ENCODE data around the gene MAP3K1.

MAP3K1 gene

DNA sequence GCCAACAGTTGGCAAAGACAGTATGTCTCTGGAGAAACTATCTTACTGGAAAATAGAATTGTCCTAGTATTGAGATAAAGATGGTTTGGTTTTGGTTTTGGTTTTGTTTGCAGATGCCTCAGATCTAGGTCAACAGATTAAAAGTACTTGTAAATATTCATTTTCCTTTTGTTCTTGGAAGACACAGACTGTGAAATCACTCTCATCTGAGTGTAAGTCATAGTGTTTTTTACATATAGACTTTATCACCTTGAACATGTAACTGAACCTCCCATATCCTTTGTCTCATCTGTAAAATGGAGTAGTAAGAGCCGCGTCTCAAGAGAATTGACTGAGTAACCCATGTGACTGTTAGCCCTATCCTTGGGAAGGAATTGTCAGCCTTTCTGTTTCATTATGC is 34.3 kb downstream of the MAP3K1 start:
- peak; percentile 30 for DNase-seq (ENCODE audit: low spot score)

DNA sequence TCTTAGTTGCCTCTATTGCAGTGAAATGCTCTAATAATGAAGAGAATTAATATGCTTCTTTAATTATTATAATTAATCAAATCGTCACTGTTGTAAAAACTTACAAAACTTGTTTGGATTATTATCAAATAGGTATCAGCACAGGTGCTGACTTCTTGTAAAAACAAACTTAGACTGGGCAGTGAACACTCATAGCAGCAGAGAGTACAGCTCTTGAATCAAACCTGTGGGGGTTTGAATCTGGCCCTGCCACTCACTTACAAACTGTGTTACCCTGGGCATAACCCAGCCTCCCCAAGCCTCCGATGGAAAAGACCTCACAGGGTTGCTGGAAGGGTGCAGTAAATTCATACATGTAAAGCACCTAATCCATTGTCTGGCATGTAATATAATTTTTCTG is 35.1 kb downstream of the MAP3K1 start:
- no peak for DNase-seq (ENCODE audit: low spot score)

DNA sequence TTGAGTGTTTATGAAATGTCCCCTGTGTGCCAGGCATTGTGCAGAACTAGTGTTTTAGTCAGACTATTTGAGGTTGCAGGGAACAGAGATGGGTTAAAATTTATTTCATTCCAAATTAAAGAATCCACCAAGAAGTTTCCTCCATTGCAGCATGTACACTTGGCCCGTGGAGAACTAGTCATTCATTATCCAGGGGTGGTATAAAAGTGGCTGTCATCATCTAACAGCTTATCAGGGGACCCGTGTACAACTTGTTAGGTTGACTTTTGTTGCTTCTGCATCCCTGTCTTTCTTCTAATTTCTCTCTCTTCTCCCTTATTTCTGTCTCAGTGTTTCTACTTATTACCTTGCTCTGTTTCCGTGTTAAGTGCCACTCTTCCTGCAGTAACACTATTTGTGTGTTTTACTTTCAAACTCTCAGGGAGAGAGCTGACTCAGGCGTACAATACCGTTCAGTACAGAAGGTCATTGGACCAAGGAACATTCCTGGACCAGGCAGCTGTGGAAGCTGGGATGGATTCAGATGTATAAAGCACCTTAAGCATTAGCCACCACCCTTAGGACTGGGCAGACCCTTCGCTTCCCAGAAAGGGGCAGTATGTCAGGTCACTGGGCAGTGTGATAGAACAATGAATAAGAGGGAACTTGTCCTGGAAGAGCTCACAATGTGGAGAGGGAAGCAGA is 36.1 kb downstream of the MAP3K1 start:
- DNase-seq (ENCODE audit: low spot score), result no peak

DNA sequence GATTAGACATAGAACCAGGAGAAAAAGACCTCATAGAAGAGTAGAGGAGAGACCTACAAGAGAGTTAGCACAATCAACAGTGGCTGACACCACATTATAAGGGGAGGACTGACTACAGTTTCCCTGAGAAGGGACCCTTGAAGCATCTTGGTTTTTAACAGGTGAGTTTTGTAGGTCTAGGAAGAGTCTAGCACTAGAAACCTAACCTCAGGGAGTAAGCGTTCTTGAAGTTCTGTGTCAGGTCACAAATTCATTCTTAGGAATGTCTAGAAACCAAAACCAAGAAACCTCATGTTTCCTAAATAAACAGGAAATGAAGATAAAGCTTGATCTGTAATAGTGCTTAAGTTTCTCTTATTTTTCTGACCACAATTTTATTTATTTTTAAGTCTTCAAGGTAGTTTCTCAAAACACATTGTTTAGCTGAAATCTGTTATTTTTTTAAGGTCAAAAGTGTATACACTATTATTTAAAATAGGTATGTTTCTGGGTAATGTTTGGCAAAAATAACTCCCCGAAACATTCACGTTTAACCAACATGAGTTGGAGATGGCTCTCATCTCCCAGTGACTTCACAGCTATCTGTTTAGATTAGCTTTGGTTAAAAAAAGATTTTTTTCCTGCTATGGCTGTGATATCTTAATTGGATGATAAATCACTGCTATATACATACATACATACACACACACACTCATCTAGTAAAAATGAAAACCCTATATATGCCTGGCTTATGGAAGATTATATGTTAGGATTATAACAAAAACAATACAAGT is 37.1 kb downstream of the MAP3K1 start:
- DNase-seq (ENCODE audit: low spot score), result peak; percentile 46

DNA sequence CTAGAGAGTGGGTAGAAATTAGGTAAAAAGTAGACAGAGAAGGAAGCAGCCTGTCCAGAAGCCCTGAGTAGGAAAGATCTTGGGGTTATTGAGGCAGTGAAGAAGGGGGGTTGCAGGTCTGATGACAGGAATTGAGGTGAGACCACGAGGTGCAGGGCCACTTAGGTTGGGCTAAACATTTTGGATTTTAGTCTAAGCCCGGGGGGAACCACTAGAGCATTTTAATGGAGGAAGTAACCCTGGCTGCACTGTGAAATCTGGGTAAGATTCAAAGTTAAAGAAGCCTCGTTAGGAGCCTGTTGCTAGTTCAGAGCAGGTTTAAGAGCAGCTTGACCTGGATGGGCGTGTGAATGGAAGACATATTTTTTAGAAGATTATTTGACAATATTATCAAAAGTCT is 38.3 kb downstream of the MAP3K1 start:
- DNase-seq (ENCODE audit: low spot score), result no peak

DNA sequence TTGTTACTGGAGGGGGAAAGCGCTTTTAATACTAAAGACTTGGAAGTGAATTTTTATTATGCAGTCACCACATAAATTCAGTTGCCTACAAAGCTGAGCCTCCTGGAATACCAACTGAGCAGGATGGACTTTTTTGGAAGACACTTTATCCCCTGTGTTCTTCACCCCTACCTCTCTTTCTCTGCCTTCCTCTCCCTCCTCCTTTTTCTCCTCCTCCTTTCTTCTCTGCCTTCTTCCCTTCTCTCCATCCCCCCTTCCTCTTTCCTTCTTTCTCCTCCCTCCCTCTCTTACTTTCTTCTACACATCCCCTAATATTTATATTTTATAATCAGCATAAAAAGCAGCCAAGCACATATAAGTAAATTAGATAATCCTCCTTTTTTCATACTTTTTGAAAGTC is 39.6 kb downstream of the MAP3K1 start:
- DNase-seq (ENCODE audit: low spot score), result no peak

DNA sequence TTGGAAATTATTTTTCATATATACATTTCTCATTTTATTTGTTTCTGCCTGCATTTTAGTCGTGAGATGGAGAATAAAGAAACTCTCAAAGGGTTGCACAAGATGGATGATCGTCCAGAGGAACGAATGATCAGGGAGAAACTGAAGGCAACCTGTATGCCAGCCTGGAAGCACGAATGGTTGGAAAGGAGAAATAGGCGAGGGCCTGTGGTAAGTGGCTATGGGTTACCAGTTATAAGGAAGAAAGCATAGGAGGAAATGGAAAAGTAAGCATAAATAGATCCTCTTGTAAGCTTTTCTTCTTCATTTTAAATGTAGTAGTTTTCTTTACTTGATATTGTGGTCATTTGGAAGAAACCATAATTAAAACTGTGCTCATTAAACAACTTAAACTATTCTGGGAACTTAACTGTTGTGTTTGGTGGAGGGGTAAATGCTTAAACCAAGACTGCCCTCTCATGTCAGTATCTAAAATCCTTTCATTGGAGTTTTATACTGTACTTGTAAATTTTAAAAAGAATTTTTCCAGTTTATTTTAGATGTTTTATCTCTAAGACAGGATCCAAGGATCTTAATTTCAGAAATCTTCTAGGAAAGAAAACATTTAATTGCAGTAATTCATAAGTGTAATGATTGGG is 41.3 kb downstream of the MAP3K1 start:
- DNase-seq (ENCODE audit: low spot score), result no peak

DNA sequence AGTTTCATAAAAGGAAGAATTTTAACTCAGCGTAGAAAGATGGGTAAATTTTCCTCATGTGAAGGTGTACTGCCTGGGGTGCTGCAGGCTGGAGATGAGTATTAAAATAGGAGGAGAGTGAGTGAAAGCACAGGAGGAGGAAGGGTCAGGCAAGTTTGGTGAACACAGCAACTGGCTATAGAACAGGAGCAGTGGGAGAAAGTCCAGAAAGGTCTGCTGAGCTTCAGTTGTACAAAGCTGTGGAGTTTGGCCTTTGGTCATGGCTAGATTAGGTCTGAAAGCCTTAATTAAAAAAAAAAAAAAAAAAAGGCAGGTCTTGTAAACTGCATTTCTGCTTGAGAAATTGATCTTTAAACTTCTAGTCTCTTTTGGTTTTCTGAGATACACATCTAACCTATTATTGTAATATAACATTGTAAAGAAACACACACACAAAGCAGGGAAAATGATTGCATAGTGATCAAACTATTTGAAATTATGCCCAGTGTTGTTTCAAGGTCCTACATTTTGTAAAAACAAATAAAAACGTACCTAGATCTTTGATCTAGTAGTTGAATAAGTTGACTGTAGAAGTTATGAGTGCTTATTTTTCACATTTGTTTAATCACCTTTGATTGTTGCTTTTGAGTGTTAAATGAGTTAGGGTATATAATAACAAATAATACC is 43.6 kb downstream of the MAP3K1 start:
- DNase-seq (ENCODE audit: low spot score), result no peak

DNA sequence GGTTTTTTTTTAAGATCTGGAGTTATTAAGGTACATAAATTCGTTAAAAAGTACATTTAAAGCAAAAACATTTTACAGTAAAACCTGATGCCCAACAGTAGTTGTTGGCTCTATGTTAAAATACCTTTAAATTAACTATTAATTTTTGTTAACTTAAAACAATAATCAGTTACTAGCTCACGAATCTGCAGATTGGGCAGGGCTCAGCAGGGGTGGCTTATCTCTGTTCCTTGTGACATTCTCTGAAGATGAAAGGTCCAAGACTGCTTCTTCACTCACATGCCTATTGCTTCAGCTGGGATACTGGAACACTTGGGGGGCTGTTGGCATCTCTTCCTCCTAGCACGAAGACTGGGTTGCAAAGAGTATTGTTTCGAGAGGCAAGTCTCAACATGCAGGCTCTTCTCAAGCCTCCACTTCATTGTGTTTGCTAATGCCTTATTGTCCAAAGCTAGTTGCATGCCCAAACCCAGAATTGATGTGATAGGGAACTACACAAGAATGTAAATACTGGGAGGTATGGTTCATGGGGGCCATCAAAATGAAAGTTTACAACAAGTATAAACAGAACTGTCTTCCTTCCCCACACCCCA is 46.6 kb downstream of the MAP3K1 start:
- no peak for DNase-seq (ENCODE audit: low spot score)

DNA sequence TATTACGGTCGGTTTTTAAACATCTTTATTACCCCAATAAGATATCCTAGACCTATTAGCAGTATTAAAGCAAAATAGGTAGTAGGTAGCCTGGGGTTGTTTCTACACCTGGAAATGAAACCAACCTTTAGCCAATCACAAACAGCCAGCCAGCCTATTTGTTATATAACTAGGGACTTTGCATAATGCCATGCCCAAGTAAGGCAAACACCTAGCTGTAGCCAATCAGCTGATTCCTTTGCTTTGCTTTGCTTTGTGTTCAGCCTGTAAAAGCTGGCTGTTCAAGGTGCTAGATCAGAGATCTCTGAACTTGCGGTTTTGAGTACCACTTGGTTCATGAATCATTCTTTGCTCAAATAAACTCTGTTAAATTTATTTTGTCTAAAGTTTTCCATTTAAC is 47.6 kb downstream of the MAP3K1 start:
- no peak for DNase-seq (ENCODE audit: low spot score)

DNA sequence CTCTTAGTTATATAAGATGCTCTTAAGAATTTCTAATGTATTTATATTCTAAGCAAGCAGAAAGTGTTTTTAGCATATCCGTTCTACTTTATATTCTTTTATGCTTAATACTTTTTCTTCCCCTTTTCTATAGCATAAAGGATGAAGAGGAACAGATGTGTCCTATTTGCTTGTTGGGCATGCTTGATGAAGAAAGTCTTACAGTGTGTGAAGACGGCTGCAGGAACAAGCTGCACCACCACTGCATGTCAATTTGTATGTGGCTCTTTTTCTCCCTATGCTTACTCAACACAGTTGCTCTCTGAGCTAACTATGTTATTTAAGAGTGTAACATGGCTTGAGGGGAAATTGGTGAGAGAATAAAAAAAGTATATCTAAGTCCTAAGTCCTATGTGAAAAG is 56.4 kb downstream of the MAP3K1 start:
- no peak for DNase-seq (ENCODE audit: low spot score)

DNA sequence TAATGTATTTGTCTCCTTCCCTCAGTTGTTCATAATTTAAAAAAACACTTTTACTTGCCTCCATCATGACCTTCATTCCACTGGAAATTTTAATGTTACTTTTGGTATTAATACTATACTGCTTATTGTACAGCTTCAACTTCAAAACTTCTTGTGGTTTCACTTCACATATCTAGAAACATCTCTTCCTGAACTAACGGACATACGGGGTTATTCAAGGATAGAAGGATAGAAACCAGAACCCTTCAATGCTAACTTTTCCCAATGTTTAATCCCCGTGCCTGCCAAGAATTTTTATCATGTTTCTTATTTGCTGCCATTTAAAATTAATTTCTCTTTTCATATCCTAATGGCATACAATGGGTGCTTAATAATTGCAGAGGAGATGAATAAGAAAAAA is 57.7 kb downstream of the MAP3K1 start:
- DNase-seq (ENCODE audit: low spot score), result no peak

DNA sequence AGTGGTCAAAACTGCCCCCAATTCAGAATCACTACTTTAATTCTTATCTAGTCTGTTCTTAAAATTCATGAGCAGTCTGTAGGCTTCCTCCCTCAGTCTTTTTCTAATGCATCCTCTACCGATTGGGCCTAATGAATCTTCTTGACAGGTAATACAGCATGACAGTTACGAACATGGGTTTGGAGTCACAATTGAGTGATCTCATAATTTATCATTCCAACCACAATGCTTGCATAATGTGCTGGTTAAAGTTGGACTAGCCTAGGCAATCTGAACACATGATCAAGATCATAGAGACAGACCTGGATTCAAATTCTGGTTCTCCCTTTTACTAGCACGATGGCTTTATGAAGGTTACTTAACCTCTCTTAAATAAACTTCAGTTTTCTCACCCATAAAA is 61.0 kb downstream of the MAP3K1 start:
- no peak for DNase-seq (ENCODE audit: low spot score)

DNA sequence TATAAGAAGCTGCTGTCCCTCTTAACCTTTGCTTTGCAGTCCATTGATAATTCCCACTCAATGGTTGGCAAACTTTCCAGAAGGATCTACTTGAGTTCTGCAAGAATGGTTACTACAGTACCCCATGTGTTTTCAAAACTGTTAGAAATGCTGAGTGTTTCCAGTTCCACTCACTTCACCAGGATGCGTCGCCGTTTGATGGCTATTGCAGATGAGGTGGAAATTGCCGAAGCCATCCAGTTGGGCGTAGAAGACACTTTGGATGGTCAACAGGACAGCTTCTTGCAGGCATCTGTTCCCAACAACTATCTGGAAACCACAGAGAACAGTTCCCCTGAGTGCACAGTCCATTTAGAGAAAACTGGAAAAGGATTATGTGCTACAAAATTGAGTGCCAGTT is 66.2 kb downstream of the MAP3K1 start:
- DNase-seq (ENCODE audit: low spot score), result no peak

DNA sequence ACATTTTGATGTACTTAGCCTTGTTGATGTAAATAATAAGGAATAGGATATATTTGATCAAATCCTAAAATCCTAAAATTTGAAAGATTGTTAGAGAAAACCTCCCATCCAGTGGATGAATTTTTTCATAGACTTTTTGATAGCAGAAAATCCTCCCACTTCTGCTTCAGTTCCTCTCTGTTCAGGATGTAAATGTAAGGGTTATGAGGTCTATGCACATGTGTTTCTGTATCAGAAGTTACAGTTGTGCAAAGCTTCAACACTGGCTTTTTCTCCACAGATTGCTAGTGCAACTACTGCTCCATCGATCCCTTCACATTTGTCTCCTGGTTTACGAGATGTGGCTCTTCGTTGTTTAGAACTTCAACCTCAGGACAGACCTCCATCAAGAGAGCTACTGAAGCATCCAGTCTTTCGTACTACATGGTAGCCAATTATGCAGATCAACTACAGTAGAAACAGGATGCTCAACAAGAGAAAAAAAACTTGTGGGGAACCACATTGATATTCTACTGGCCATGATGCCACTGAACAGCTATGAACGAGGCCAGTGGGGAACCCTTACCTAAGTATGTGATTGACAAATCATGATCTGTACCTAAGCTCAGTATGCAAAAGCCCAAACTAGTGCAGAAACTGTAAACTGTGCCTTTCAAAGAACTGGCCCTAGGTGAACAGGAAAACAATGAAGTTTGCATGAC is 78.1 kb downstream of the MAP3K1 start:
- DNase-seq (ENCODE audit: low spot score), result no peak

DNA sequence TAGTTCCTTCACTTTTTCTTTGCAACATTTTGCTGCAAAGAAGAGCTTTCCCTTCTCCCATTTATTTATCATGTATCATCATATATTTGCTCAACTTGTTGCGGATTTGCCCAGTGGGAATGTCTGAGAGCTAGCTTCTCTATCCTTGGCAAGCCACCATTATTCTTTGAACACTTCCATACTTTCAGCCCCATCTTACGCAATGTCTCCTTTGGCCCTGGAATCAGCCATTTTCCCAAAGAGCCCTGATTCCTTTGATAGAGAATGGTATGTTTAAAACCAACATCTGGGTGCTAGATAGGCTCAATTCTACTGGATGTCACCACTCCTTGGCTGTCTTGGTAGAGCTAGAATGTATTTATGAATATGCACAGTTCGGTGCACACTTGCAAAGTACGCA is 81.4 kb downstream of the MAP3K1 start:
- no peak for DNase-seq (ENCODE audit: low spot score)

DNA sequence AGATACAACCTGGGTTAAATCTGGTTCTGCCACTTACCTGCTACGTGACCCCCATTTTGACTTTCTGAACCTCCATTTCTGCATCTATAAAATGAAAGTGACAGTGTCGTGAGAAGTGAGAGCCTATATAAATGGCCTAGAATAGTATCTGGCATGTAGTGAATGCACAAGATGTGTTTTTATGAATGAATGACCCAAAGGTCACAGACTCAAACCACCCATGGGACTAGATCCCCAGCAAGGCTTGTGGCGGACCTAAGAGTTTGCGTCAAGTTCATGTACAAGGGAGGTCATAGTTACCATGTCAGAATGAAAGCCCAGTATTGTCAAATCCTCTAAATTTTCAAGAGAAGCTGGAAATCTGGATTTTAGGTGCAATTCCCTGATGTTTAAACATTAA is 82.9 kb downstream of the MAP3K1 start:
- no peak for DNase-seq (ENCODE audit: low spot score)

DNA sequence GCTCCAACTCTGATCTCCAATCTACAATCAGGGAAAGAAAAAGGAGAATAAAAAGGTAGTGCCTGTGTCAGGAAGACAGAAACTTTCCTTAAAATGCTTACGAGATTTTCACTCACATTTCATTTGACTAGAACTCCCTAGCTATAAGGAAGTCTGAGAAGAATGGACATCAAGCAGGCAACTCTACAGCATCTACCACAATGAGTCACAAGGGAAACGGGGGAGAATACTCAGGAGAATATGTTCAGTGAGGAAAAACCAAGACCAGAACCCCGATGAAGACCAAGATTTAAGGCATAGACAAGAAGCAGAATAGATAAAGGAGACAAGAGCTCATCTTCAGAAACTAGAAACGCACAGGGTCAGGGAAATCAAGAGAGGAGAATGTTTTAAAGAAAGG is 85.0 kb downstream of the MAP3K1 start:
- no peak for DNase-seq (ENCODE audit: low spot score)

DNA sequence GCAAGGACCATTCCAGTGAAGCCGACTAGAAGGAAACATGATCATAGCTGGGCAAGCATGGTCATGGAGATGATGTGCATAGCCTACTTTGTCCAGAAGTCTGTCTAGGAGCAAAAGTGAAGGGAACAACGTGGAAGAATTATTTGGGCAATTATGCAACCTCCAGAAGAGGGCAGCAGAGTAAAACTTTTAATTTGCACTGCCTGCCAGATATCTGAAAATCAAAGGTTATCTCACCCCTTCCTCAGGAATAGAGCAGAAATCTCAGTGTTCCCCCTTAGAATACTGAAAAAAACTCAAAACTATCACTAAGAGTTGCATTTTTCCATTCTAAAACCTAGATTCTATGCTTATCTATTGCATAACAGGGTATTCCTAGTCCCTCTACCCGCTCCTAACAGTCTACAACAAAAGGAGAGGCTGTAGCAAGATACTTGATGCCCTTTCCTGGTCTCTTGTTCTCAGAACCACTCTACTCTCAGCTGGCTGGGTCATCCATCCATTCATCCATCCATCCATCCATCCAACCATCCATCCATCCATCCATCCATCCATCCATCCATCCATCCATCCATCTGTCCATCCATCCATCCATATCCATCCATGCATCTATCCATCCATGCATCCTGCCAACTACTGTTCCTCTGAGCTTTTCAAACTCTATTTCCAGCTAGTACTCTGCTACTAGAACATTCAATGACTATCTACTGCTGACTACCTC is 85.7 kb downstream of the MAP3K1 start:
- DNase-seq (ENCODE audit: low spot score), result peak; percentile 57

DNA sequence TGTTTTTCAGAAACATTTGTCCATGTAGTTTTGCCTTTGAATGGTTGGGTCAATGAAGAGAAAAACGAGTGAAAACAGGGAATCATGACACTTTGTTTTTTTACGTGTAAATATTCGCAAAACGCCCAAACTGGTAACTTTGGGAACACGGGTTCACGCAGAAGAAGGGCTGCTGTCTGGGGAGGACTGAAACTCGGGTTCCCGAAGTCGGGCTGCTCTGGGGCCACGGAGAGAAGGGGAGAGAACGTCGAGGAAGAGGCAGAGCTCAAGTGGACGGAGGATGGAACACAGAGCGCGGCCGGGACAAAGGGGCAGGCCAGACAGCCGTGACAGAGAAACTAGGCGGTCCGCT is 93.6 kb downstream of the MAP3K1 start:
- DNase-seq (ENCODE audit: low spot score), result no peak
